ENCODE results near the gene NKAIN1.

NKAIN1 gene

DNA sequence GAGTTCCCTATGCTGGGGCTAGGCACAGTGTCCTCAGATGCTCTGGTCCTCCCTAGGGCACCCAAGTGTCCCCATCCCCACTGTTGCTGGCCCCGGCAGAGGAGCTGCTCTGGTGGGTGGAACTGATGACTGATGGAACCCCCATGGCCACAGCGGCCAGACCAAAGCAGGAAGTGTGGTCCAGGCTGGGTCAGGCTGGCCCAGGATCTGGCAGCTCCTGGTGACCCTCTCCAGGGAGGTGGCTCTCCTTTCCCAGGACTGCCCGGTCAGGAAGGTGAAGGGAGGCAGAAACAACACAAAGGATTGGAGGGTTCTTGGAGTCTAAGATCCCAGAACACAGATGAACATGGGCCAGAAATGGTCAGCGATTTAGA, 1.1 kb downstream of the NKAIN1 start:
- no peak for DNase-seq
- in situ Hi-C loops (cut with MboI; ENCODE audit: low pct_unique_long_range_greater_than_20kb, low sequenced_read_pairs), result no loop called here

DNA sequence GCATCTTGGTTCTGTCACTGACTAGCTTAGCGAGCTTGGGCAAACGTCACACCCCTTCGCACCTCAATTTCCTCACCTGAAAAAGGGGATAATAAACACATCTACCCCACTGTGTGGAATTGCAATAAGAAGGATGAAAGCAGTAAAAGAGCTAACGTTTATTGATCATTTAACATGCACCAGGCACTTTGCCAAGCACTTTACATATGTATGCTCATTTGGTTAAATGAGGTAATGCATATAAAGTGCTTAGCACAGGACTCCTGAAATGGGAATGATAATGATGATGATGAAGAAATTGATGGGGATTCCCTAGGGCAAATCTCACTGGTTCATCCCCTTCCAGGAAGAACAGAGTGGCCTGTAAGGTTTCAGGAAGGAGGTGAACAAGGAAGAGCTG, 4.8 kb downstream of the NKAIN1 start:
- in situ Hi-C loops (cut with MboI; ENCODE audit: low pct_unique_long_range_greater_than_20kb, low sequenced_read_pairs), result no loop called here
- no peak for DNase-seq

DNA sequence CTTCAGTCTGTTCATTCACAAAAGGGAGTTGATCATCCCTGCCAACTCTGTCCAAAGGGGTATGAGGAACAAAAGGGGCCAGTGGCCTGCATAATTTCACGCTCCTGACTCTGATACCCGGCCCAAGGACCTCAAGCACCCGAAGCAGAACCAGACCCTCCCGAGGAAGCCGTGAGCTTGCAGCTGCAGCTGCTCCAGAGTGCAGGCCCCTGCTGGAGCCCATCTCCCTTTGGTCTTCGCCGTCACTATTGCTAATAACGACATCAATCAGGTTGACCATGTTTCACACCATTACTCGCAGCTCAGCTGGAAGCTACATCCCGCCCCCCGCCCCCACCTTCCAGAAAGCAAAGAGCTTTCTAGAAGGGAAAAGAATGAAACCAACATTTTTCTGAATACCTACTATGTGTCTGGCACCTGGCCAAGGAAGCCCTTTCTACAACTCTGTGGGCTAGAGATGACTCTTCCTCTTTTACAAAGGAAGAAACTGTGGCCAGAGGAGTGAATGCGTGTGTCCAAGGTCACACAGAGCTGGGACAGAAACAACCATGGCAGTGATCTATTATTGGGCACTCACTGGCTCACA, 5.5 kb downstream of the NKAIN1 start:
- in situ Hi-C loops (cut with MboI; ENCODE audit: low pct_unique_long_range_greater_than_20kb, low sequenced_read_pairs), result no loop called here
- no peak for DNase-seq

DNA sequence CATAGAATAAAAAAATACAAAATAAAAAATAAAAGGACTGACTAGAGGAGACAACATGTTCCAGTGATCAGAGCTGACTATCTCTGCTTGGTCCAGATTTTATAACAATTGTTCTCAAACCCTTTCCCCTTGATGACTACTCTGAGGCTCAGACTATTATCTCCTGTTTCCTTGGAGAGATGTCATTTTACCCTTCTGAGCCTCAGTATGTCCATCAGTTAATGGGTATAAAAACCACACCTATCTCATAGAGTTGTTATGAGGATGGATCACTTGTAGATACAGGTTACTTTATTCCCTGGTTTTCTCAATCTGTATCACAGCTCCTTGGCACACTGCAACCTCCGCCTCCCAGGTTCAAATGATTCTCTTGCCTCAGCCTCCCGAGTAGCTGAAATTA, 7.0 kb downstream of the NKAIN1 start:
- DNase-seq, result no peak
- in situ Hi-C loops (cut with MboI; ENCODE audit: low pct_unique_long_range_greater_than_20kb, low sequenced_read_pairs), result no loop called here

DNA sequence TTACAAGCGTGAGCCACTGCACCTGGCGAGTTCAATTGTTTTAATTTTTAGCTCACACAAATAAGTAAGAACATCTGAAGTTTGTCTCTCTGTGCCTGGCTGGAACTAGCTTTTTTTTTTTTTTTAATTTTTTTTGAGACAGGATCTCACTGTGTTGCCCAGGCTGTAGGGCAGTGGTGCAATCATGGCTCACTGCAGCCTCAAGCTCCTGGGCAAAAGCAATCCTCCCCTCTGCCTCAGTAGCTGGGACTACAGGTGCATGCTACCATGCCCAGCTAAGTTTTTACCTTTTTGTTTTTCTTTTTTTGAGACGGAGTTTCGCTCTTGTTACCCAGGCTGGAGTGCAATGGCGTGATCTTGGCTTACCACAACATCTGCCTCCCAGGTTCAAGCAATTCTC, 7.9 kb downstream of the NKAIN1 start:
- DNase-seq, result no peak
- in situ Hi-C loops (cut with MboI; ENCODE audit: low pct_unique_long_range_greater_than_20kb, low sequenced_read_pairs), result no loop called here

- DNase-seq, result no peak
- in situ Hi-C loops (cut with MboI; ENCODE audit: low pct_unique_long_range_greater_than_20kb, low sequenced_read_pairs), result no loop called here
Measured at GRCh38 chr1:31230378-31230777, 9.3 kb downstream of the NKAIN1 start.

DNA sequence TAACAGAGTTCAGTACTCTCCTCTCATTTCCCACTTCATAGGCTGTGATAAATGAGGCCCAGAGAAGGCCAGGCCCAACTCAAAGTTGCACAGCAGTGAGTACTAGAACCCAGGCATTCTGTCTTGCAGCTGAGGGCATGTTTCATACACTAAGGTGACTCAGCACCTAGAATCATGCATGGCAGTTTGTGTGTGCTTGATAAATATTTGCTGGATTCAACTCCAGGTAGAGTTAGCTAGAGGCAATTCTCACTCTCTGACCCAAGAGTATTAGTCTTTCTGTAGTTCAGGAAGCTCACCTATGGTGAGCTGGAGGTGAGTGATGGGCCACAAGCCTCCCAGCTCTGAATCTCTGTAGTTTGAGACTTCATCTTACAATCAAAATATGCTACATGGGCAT, 10.7 kb downstream of the NKAIN1 start:
- in situ Hi-C loops (cut with MboI; ENCODE audit: low pct_unique_long_range_greater_than_20kb, low sequenced_read_pairs), result no loop called here
- no peak for DNase-seq

DNA sequence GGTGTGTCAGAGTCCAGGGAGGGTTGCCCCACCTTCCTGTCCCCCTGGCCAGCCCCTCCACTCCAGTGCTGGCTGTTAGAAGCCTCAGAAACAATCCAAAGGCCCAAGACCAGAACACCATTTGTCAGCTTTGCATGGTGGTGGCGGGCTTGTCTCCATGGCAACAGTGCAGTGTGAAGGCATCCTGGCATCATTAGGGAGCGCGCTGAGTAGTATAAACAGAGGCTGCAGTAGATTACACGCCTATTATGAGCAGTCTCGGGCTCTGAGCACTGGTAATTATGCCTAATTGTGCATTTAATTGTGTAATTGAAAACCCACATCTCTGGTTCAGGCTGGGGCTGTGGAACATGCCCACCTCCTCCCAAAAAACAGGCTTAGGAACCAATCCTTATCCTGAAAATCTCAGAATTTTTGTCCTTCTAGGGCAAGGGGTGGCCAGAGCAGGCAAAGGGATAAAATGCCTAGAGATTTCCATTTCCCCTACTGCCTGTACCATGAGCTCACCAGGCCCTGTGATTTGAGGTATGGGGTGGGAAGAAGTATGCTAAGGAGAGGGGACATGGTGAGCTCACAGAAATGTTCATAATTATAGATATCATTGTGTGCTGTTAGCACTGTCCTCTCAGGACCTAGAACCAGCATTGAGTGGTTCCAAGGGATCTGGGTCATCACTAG, 11.7 kb downstream of the NKAIN1 start:
- in situ Hi-C loops (cut with MboI; ENCODE audit: low pct_unique_long_range_greater_than_20kb, low sequenced_read_pairs), result no loop called here
- no peak for DNase-seq

- in situ Hi-C loops (cut with MboI; ENCODE audit: low pct_unique_long_range_greater_than_20kb, low sequenced_read_pairs), result no loop called here
- DNase-seq, result no peak
Measured at GRCh38 chr1:31224068-31224467, 15.6 kb downstream of the NKAIN1 start.

DNA sequence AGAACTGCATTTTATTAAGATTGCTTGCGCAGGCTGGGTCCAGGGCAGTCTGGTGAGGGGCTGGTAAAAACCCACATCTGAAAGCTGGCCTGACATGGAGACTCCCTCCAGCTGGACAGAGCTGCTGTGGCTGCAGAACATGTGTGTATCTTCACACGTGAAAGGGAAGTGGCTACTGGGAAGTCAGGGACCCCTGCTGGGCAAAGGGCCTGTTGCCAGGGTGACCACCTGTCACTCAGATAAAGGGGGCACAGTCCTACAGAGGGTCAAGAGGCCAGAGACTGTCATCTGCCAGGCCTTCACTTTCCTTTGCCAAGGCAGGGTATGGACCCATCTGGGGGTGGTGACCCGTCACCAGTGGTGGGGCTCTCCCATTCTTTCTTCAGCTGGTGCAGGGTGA, 17.5 kb downstream of the NKAIN1 start:
- no peak for DNase-seq
- in situ Hi-C loops (cut with MboI; ENCODE audit: low pct_unique_long_range_greater_than_20kb, low sequenced_read_pairs), result no loop called here

GRCh38 chr1:31221072-31221471, 18.6 kb downstream of the NKAIN1 start:
- no peak for DNase-seq
- in situ Hi-C loops (cut with MboI; ENCODE audit: low pct_unique_long_range_greater_than_20kb, low sequenced_read_pairs), result no loop called here

- DNase-seq, result no peak
- in situ Hi-C loops (cut with MboI; ENCODE audit: low pct_unique_long_range_greater_than_20kb, low sequenced_read_pairs), result no loop called here
Measured at GRCh38 chr1:31219489-31219888, 20.2 kb downstream of the NKAIN1 start.

- DNase-seq, result no peak
- in situ Hi-C loops (cut with MboI; ENCODE audit: low pct_unique_long_range_greater_than_20kb, low sequenced_read_pairs), result no loop called here
Measured at GRCh38 chr1:31218705-31219104, 21.0 kb downstream of the NKAIN1 start.

DNA sequence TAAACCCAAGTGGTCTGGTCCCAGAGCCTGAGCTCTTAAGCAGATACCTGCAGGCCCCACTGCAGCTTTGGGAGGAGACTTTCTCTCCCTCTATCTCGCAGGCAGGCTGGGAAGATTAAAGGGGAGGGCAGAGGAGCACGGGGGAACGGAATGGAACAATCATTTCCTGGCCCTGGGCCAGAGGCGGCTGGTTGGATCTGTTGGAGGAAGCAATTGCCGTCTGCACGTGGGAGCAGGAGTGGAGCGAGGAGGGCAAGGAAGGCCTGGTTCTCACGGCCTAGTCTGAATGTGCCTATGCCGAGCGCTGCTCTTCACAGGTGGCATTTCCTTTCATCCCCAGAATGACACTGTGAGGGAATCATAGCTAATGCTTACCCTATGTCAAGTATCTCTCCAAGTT, 23.7 kb downstream of the NKAIN1 start:
- in situ Hi-C loops (cut with MboI; ENCODE audit: low pct_unique_long_range_greater_than_20kb, low sequenced_read_pairs), result no loop called here
- DNase-seq, result peak; percentile 73

DNA sequence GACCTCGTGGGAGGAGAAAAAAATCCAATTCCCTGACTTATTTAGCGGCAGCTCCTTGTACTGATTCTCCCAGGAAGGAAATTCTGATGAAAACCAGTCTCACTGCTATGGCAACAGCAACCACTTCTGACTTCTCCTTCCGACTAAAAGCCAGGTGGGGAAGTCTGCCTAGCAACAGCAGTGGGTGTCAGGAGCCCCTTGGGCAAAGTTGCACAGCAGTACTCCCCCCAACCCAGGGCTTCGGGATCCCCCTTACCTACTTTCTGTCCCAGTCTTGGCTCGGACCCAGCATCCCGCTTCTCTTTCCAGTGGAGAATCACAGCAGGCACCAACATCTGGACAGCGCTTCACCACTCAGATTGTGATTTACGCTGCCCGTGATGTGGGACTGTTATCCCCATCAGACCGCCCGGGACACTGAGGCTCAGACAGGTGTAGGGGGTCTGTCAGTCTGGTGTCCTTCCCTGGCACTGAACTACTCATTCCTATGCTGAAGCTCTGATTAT, 24.6 kb downstream of the NKAIN1 start:
- no peak for DNase-seq
- in situ Hi-C loops (cut with MboI; ENCODE audit: low pct_unique_long_range_greater_than_20kb, low sequenced_read_pairs), result no loop called here

GRCh38 chr1:31214316-31215064, 25.2 kb downstream of the NKAIN1 start:
- in situ Hi-C loops (cut with MboI; ENCODE audit: low pct_unique_long_range_greater_than_20kb, low sequenced_read_pairs), result no loop called here
- DNase-seq, result no peak

GRCh38 chr1:31208361-31208945, 31.2 kb downstream of the NKAIN1 start:
- in situ Hi-C loops (cut with MboI; ENCODE audit: low pct_unique_long_range_greater_than_20kb, low sequenced_read_pairs), result no loop called here
- DNase-seq, result no peak

- no peak for DNase-seq
- in situ Hi-C loops (cut with MboI; ENCODE audit: low pct_unique_long_range_greater_than_20kb, low sequenced_read_pairs), result no loop called here
Measured at GRCh38 chr1:31207569-31207968, 32.1 kb downstream of the NKAIN1 start.

- in situ Hi-C loops (cut with MboI; ENCODE audit: low pct_unique_long_range_greater_than_20kb, low sequenced_read_pairs), result no loop called here
Measured at GRCh38 chr1:31207046-31207445, 32.6 kb downstream of the NKAIN1 start.

GRCh38 chr1:31203215-31203614, 36.5 kb downstream of the NKAIN1 start:
- no peak for DNase-seq

More at GRCh38 chr1:31207046-31207445, 32.6 kb downstream of the NKAIN1 start:
- DNase-seq, result no peak

More at GRCh38 chr1:31203215-31203614, 36.5 kb downstream of the NKAIN1 start:
- in situ Hi-C loops (cut with MboI; ENCODE audit: low pct_unique_long_range_greater_than_20kb, low sequenced_read_pairs), result no loop called here

Measured in KBM-7 (cell line).